Hippocampal formation (tissue), 2 donors: ENCODE measurements around the gene FBH1.
"Not testable (repeated sequence)": the region's sequence is repeated elsewhere in the genome, so short reads cannot be mapped to it uniquely, and the experiment has no call there.

Experiments used
- DNase-seq, 2 donors: peaks; one replicate each; lab custom pipeline; 2025; lab: John Stamatoyannopoulos, UW

FBH1 gene

GRCh38 chr10:5889624-5890451 lies at the start of gene FBH1, which contains the start of gene ANKRD16:
TSS of gene FBH1 (plus strand) at chr10:5890243. CDS start at chr10:5890346, 103 bp downstream.
TSS of gene ANKRD16 (minus strand) at chr10:5889893. CDS start at chr10:5889354, 539 bp downstream.
- DNase-seq = peak; percentile 97 to 98

GRCh38 chr10:5840314-5841307 lies 49.4 kb upstream of the FBH1 start:
- peak; percentile 53 to 61 for DNase-seq

GRCh38 chr10:5841965-5842364 lies 48.1 kb upstream of the FBH1 start:
- DNase-seq = no peak

GRCh38 chr10:5843686-5844344 lies 46.2 kb upstream of the FBH1 start:
- DNase-seq = no peak

- DNase-seq = no peak
Observed at GRCh38 chr10:5844345-5845055, 45.5 kb upstream of the FBH1 start.

- not testable (repeated sequence) for DNase-seq
Observed at GRCh38 chr10:5846667-5847066, 43.4 kb upstream of the FBH1 start.

GRCh38 chr10:5854131-5854475 lies 35.9 kb upstream of the FBH1 start:
- DNase-seq = no peak

GRCh38 chr10:5855979-5856700 lies 33.9 kb upstream of the FBH1 start:
- no peak for DNase-seq

- no peak for DNase-seq
Observed at GRCh38 chr10:5856701-5857004, 33.4 kb upstream of the FBH1 start.

- peak; percentile 72 to 92 for DNase-seq
Observed at GRCh38 chr10:5858811-5859210, 31.2 kb upstream of the FBH1 start.

- DNase-seq = peak in 1 of 2 donors; percentile 16
Observed at GRCh38 chr10:5860066-5860465, 30.0 kb upstream of the FBH1 start.

- DNase-seq = no peak
Observed at GRCh38 chr10:5862360-5862961, 27.6 kb upstream of the FBH1 start.

- DNase-seq = not testable (repeated sequence)
Observed at GRCh38 chr10:5862981-5863685, 26.9 kb upstream of the FBH1 start.

- not testable (repeated sequence) for DNase-seq
Observed at GRCh38 chr10:5866451-5867081, 23.5 kb upstream of the FBH1 start.

- not testable (repeated sequence) for DNase-seq
Observed at GRCh38 chr10:5867091-5867615, 22.9 kb upstream of the FBH1 start.

- DNase-seq = not testable (repeated sequence)
Observed at GRCh38 chr10:5868383-5868782, 21.7 kb upstream of the FBH1 start.

- DNase-seq = no peak
Observed at GRCh38 chr10:5869156-5869555, 20.9 kb upstream of the FBH1 start.

- no peak for DNase-seq
Observed at GRCh38 chr10:5871596-5871995, 18.4 kb upstream of the FBH1 start.

- DNase-seq = peak; percentile 68 to 89
Observed at GRCh38 chr10:5873515-5873995, 16.5 kb upstream of the FBH1 start.
